GM10248 (cell line): ENCODE measurements around the gene ABR.

ENCODE experiments used
- CTCF ChIA-PET: fragments of 300-600 bp; sonication (Branson Sonifier 250); formaldehyde crosslinking; extraction: SDS; loops from one replicate; lab custom pipeline; 2021; ENCODE audit warnings: antibody characterized with exemption; lab: Yijun Ruan, JAX
- POLR2A ChIA-PET: fragments of 350-650 bp; sonication (Branson Sonifier 250); formaldehyde crosslinking; extraction: SDS; loops from one replicate; lab custom pipeline; 2020; ENCODE audit warnings: antibody characterized with exemption; lab: Yijun Ruan, JAX
- DNase-seq: peaks from one replicate; pipeline ENCODE4 v3.0.0; 2012; ENCODE audit errors: extremely low spot score
- TF ChIP-seq, protein P1 (sequence below): IDR thresholded peaks from 2 replicates; pipeline ENCODE4 v1.5.1; 2012; ENCODE audit warnings: mild to moderate bottlenecking, low read depth; ENCODE audit errors: extremely low read depth, missing control alignments, control extremely low read depth

The ABR gene

DNA sequence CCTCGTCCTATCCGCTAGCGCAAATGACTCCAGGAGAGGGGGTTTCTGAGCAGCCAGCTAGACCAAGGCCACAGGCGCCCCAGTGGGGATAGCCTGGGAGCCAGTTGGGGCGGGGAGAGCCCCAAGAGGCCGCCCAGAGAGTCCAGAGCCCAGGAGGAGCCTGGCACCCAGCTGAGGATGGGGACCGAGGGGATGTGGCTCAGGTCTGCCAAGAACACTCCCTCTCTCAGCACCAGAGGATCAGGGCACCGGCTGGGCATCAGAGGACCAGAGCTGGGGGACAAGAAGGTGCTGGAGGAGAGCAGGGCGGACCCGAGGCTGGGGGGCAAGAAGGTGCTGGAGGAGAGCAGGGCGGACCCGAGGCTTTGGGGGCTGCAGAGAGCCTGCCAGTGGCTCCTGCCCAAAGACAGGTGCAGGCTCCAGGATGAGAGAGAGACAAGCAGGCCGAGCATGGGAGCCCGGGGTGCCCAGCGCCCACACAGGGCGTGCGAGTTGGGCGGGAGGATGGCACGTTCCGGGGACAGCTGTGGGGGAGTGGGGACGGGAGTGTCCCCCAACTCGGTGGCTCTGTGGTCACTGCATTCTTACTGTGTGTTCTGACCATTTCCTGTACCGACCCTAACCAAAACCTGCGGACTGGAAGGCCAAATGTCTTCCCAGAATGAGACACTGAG, 143.5 kb downstream of the ABR start:
- CTCF ChIA-PET, result interaction anchor here (2.1 kb wide), 2 partner anchors 20 kb away, joined by 5 to 8 read pairs; no protein-coding TSS in a partner anchor
- DNase-seq, result no peak
- TF ChIP-seq, protein P1, sequence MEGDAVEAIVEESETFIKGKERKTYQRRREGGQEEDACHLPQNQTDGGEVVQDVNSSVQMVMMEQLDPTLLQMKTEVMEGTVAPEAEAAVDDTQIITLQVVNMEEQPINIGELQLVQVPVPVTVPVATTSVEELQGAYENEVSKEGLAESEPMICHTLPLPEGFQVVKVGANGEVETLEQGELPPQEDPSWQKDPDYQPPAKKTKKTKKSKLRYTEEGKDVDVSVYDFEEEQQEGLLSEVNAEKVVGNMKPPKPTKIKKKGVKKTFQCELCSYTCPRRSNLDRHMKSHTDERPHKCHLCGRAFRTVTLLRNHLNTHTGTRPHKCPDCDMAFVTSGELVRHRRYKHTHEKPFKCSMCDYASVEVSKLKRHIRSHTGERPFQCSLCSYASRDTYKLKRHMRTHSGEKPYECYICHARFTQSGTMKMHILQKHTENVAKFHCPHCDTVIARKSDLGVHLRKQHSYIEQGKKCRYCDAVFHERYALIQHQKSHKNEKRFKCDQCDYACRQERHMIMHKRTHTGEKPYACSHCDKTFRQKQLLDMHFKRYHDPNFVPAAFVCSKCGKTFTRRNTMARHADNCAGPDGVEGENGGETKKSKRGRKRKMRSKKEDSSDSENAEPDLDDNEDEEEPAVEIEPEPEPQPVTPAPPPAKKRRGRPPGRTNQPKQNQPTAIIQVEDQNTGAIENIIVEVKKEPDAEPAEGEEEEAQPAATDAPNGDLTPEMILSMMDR, result no peak
- POLR2A ChIA-PET, result no interaction called here

GRCh38 chr17:1035546-1036170, 144.1 kb downstream of the ABR start:
- DNase-seq, result no peak
- ChIA-PET POLR2A (no interaction called here), CTCF (interaction anchor here (2.1 kb wide), 1 partner anchor 21 kb away, joined by 5 read pairs; no protein-coding TSS in a partner anchor)
- TF ChIP-seq, protein P1, result no peak

DNA sequence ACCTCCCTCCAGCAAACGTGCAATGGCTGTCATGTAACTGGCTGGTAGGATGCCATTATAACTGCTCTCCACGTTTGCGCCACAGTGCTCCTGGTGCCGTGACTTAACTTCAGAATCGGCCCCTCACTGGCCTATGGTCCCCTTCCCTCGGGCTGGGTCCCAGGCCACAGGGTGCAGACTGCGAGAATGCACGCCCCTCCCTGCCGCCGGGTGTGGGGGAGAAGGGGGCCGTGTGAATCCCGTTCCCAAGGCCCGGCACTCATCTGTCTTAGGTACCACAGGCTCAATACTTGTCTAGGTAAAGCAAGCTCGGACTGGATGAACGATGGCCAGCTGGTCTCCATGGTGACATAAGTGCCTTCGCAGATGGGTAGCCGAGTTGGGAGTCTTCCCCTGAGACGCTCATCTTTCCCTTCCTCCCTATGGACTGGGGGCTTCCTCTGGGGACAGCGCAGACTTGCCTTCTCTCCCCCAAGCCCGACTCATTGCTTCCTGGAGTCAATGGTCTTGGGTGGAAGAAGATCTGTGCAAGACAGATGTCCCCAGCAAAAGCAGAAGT, 145.1 kb downstream of the ABR start:
- TF ChIP-seq, protein P1, result no peak
- POLR2A ChIA-PET, result no interaction called here
- no peak for DNase-seq
- CTCF ChIA-PET, result interaction anchor here (2.1 kb wide), 1 partner anchor 22 kb away, joined by 5 read pairs; no protein-coding TSS in a partner anchor

DNA sequence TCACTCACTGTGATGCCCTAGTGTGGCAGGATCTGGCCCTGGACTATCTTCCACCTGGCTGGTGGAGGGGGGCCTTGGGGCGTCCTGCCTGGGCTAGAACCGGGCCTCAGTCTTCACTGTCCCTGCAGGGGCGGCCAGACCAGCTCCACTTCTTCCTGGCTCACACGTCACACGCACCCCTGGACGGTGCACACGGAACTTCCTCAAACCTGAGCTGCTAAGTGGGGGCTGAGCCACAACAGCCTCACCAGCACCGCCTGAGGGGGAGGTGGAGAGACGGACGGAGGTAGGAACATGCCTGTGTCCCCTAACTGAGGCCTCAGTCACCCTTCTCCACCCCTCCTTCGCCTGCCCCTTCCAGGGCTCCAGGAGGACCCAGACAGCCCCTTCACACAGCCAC, 146.3 kb downstream of the ABR start:
- ChIA-PET POLR2A (no interaction called here), CTCF (interaction anchor here (1.2 kb wide), 1 partner anchor 23 kb away, joined by 5 read pairs; no protein-coding TSS in a partner anchor)

GRCh38 chr17:1032391-1032790, 147.4 kb downstream of the ABR start:
- TF ChIP-seq, protein P1, result no peak
- ChIA-PET CTCF (no interaction called here), POLR2A (no interaction called here)
- no peak for DNase-seq

More for the DNA sequence above, 146.3 kb downstream of the ABR start:
- DNase-seq, result no peak
- TF ChIP-seq, protein P1, result no peak

DNA sequence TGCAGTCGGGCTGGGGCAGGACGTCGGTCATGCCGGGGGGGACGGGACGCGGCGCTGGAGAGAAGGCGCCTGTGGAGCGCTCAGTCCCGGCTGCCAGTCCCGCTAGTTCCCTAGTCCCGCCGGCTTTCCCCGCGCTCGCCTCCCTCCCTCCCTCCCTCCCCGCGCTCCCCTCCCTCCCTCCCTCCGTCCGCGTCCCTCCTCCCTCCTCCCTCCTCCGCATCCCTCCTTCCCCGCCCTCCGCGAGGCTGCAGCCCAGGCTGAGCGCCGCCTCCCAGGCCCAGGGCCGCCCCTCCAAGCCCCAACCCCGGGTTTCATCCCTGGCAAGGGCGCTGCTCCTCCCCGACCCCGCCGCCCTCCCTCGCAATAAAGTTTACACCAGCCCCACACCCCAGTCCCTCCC, 148.1 kb downstream of the ABR start:
- no peak for DNase-seq
- TF ChIP-seq, protein P1, result no peak
- POLR2A ChIA-PET, result no interaction called here
- CTCF ChIA-PET, result no interaction called here
